HG02798 (cell line): ENCODE measurements around the gene CHD2.

Experiments
- ATAC-seq: cut with Tn5 transposase; IDR thresholded peaks from one replicate; pipeline ENCODE4 v1.9.1; 2021; ENCODE audit warnings: mild to moderate bottlenecking; ENCODE audit not compliant: unreplicated experiment, poor library complexity

Gene CHD2

GRCh38 chr15:92952458-92952850 is 52.3 kb downstream of the CHD2 start:
- ATAC-seq, result no peak

- no peak for ATAC-seq
These were observed 53.4 kb downstream of the CHD2 start for GRCh38 chr15:92953566-92953965.

- ATAC-seq, result no peak
These were observed 53.9 kb downstream of the CHD2 start for GRCh38 chr15:92954002-92954401.

- no peak for ATAC-seq
These were observed 54.5 kb downstream of the CHD2 start for GRCh38 chr15:92954578-92954977.

- ATAC-seq, result no peak
These were observed 55.6 kb downstream of the CHD2 start for GRCh38 chr15:92955706-92956105.

- no peak for ATAC-seq
These were observed 58.0 kb downstream of the CHD2 start for GRCh38 chr15:92958105-92958504.

GRCh38 chr15:92959219-92959618 is 59.1 kb downstream of the CHD2 start:
- no peak for ATAC-seq

- ATAC-seq, result no peak
These were observed 61.0 kb downstream of the CHD2 start for GRCh38 chr15:92960996-92961681.

- ATAC-seq, result no peak
These were observed 62.8 kb downstream of the CHD2 start for GRCh38 chr15:92962914-92963313.

- no peak for ATAC-seq
These were observed 63.7 kb downstream of the CHD2 start for GRCh38 chr15:92963794-92964193.

GRCh38 chr15:92968926-92969651 is 69.0 kb downstream of the CHD2 start:
- no peak for ATAC-seq

- no peak for ATAC-seq
These were observed 70.5 kb downstream of the CHD2 start for GRCh38 chr15:92970656-92971055.

GRCh38 chr15:92971081-92971480 is 71.0 kb downstream of the CHD2 start:
- no peak for ATAC-seq

GRCh38 chr15:92971713-92972112 is 71.6 kb downstream of the CHD2 start:
- no peak for ATAC-seq

GRCh38 chr15:92974183-92974915 is 74.2 kb downstream of the CHD2 start:
- ATAC-seq, result no peak

- ATAC-seq, result no peak
These were observed 79.0 kb downstream of the CHD2 start for GRCh38 chr15:92979011-92979701.

- no peak for ATAC-seq
These were observed 81.2 kb downstream of the CHD2 start for GRCh38 chr15:92981333-92981732.

GRCh38 chr15:92984161-92984560 is 84.0 kb downstream of the CHD2 start:
- no peak for ATAC-seq

- peak; percentile 57 for ATAC-seq
These were observed 89.3 kb downstream of the CHD2 start for GRCh38 chr15:92989470-92989869.

- no peak for ATAC-seq
These were observed 89.9 kb downstream of the CHD2 start for GRCh38 chr15:92990031-92990430.

GRCh38 chr15:92992720-92993119 is 92.6 kb downstream of the CHD2 start:
- no peak for ATAC-seq
